K562 (cell line): ENCODE measurements around the gene CAPN2. TPM values are rescaled to one million over a fixed set of nuclear protein-coding genes. Genes with fewer than 3 reads are reported as not detected.

Experiments
- ELF2 ChIP-seq: fragments of 250-450 bp; sonication (Bioruptor Pico); IDR thresholded peaks from 2 replicates; pipeline ENCODE4 v1.5.0; 2021; ENCODE audit warnings: mild to moderate bottlenecking
- FOSL1 ChIP-seq: fragments of 200-800 bp; sonication (Bioruptor generic); conservative IDR thresholded peaks from 2 replicates; pipeline ENCODE4 v1.6.1; 2016; ENCODE audit warnings: missing genetic modification characterization, missing compliant biosample characterization
- GTF2F1 ChIP-seq: IDR thresholded peaks from 2 replicates; pipeline ENCODE4 v1.6.1; 2011; ENCODE audit warnings: low read depth, low read length, improper control_type of control experiment
- HDGF ChIP-seq: fragments of 450-650 bp; IDR thresholded peaks from 2 replicates; pipeline ENCODE4 v1.6.1; 2016
- JUND ChIP-seq, 2 experiments: IDR thresholded peaks; 2 replicates in 1 of 2; 3 replicates in 1 of 2; pipeline ENCODE4 v1.6.1; 2011; ENCODE audit warnings: borderline replicate concordance in 2 of 2, low read depth in 2 of 2, low read length in 2 of 2, improper control_type of control experiment in 1 of 2, missing biosample characterization in 1 of 2, missing genetic modification characterization in 1 of 2, missing genetic modification reagents in 1 of 2
- RHOXF2B ChIP-seq: fragments of 250-450 bp; sonication (Bioruptor Pico); conservative IDR thresholded peaks from 2 replicates; pipeline ENCODE4 v1.5.1; 2021
- RUNX1 ChIP-seq: sonication (generic); IDR thresholded peaks from 2 replicates; pipeline ENCODE4 v1.6.1; 2016; ENCODE audit warnings: antibody characterized with exemption, low read depth
- ZNF696 ChIP-seq: fragments of 250-450 bp; sonication (Bioruptor Pico); conservative IDR thresholded peaks from 2 replicates; pipeline ENCODE4 v1.4.0; 2020; ENCODE audit warnings: mild to moderate bottlenecking, moderate library complexity
- polyA plus RNA-seq, 8 experiments: library from polyadenylated mRNA; depleted of rRNA in 4 of 8; stranded (reverse) in 5 of 8; unstranded in 3 of 8; fragments of >200 nt; fragmentation: Nextera tagmentation in 2 of 8; fragmentation: Illumina TruSeq in 1 of 8; extraction: Ambion mirVana in 2 of 8; extraction: Trizol in 1 of 8; gene quantifications; 2 replicates each; pipeline versions ENCODE4 v1.2.1 to v1.2.3, GENCODE V29; 2011 to 2014; ENCODE audit warnings: inconsistent platforms in 1 of 8, missing spikeins in 1 of 8
- total RNA-seq, 7 experiments: library from RNA; depleted of rRNA in 6 of 7; stranded (reverse); fragments of >200 nt in 6 of 7; fragmentation: Illumina TruSeq in 2 of 7; extraction: Trizol in 2 of 7; gene quantifications; 2 replicates each; pipeline versions ENCODE4 v1.2.1 to v1.2.3, GENCODE V29; 2011 to 2021; ENCODE audit warnings: low replicate concordance in 1 of 7
- TF ChIP-seq, protein P1 (sequence below): sonication (generic); formaldehyde crosslinking; IDR thresholded peaks from 2 replicates; pipeline ENCODE4 v1.8.1; 2023; ENCODE audit warnings: mild to moderate bottlenecking, missing genetic modification reagents
- TF ChIP-seq, protein P2 (sequence below): fragments of 450-650 bp; formaldehyde crosslinking; IDR thresholded peaks from 2 replicates; pipeline ENCODE4 v1.4.0; 2020; ENCODE audit warnings: mild to moderate bottlenecking
- TF ChIP-seq, protein P3 (sequence below): fragments of 250-450 bp; sonication (Bioruptor Pico); IDR thresholded peaks from 2 replicates; pipeline ENCODE4 v1.8.0; 2022; ENCODE audit warnings: inconsistent platforms, mild to moderate bottlenecking, moderate library complexity, borderline replicate concordance
- TF ChIP-seq, protein P4 (sequence below): fragments of 250-450 bp; sonication (Bioruptor Pico); IDR thresholded peaks from 2 replicates; pipeline ENCODE4 v1.5.0; 2021
- TF ChIP-seq, protein P5 (sequence below), 2 experiments: fragments of 450-650 bp in 1 of 2; sonication (generic) in 1 of 2; formaldehyde crosslinking in 1 of 2; IDR thresholded peaks in 1 of 2; conservative IDR thresholded peaks in 1 of 2; 2 replicates each; pipeline versions ENCODE4 v1.6.1 to v1.8.1; 2016 to 2023; ENCODE audit warnings: mild to moderate bottlenecking in 2 of 2, moderate library complexity in 2 of 2, inconsistent platforms in 1 of 2, missing genetic modification reagents in 1 of 2

The CAPN2 gene
- total and polyA plus RNA-seq, 9 of the 15 experiments (the other 6 are each of a cell fraction or from before 2014, with no cell fraction given): 24.6 to 157 (median 101) TPM

DNA sequence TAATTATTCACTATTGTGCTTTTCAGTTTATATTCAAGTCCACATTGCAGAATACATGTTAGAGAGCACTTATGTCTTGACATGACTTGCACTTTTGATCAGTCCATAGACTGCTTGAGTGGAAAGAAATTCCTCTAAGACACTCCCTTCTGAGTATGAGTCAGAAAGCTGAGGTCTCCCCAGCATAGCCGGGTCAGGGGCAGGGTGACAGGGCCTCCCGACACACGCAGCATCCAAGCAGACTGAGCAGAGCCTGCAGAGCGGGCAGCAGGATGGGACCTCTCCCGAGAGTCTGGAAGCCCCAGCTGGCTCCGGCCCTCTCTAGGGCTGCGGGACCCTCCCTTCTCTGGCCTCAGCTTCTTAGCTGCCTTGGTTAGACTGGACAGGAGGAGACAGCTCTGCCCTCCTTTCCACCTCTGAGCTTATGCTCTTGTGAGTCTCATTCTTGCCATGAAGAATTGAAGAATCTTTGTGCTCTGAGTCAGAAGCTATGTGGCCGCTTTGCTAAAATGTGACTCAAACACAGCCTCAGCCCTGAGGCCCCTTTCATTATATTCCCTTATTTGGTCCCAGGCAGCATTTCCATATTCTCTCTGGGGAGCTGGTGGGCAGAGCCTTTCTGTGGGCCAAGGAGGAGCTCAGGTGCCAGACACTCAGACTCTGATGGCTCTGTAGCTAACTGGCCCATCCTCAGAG lies 11.2 kb upstream of the CAPN2 start (continued):
- peak; percentile 98 for TF ChIP-seq FOSL1 (tag)
- TF ChIP-seq, protein P1, sequence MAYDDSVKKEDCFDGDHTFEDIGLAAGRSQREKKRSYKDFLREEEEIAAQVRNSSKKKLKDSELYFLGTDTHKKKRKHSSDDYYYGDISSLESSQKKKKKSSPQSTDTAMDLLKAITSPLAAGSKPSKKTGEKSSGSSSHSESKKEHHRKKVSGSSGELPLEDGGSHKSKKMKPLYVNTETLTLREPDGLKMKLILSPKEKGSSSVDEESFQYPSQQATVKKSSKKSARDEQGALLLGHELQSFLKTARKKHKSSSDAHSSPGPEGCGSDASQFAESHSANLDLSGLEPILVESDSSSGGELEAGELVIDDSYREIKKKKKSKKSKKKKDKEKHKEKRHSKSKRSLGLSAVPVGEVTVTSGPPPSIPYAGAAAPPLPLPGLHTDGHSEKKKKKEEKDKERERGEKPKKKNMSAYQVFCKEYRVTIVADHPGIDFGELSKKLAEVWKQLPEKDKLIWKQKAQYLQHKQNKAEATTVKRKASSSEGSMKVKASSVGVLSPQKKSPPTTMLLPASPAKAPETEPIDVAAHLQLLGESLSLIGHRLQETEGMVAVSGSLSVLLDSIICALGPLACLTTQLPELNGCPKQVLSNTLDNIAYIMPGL: no peak
- TF ChIP-seq ELF2 (CRISPR knock-in tag): no peak
- TF ChIP-seq, protein P2, sequence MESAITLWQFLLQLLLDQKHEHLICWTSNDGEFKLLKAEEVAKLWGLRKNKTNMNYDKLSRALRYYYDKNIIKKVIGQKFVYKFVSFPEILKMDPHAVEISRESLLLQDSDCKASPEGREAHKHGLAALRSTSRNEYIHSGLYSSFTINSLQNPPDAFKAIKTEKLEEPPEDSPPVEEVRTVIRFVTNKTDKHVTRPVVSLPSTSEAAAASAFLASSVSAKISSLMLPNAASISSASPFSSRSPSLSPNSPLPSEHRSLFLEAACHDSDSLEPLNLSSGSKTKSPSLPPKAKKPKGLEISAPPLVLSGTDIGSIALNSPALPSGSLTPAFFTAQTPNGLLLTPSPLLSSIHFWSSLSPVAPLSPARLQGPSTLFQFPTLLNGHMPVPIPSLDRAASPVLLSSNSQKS (CRISPR knock-in tag): no peak
- TF ChIP-seq, protein P3, sequence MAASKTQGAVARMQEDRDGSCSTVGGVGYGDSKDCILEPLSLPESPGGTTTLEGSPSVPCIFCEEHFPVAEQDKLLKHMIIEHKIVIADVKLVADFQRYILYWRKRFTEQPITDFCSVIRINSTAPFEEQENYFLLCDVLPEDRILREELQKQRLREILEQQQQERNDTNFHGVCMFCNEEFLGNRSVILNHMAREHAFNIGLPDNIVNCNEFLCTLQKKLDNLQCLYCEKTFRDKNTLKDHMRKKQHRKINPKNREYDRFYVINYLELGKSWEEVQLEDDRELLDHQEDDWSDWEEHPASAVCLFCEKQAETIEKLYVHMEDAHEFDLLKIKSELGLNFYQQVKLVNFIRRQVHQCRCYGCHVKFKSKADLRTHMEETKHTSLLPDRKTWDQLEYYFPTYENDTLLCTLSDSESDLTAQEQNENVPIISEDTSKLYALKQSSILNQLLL: no peak
- TF ChIP-seq, protein P4, sequence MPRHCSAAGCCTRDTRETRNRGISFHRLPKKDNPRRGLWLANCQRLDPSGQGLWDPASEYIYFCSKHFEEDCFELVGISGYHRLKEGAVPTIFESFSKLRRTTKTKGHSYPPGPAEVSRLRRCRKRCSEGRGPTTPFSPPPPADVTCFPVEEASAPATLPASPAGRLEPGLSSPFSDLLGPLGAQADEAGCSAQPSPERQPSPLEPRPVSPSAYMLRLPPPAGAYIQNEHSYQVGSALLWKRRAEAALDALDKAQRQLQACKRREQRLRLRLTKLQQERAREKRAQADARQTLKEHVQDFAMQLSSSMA: no peak
- TF ChIP-seq, protein P5, sequence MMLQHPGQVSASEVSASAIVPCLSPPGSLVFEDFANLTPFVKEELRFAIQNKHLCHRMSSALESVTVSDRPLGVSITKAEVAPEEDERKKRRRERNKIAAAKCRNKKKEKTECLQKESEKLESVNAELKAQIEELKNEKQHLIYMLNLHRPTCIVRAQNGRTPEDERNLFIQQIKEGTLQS (IDR thresholded peaks at IDR 0.05): peak; percentile 93
- TF ChIP-seq, protein P5 (CRISPR knock-in tag; conservative IDR thresholded peaks at IDR 0.05): peak; percentile 76
- no peak for TF ChIP-seq ZNF696 (CRISPR knock-in tag)
- TF ChIP-seq GTF2F1: no peak
- TF ChIP-seq HDGF: no peak
- TF ChIP-seq RUNX1: no peak
- TF ChIP-seq JUND (IDR thresholded peaks at IDR 0.05; ENCODE audit: borderline replicate concordance, low read depth, low read length): peak; percentile 95
- TF ChIP-seq JUND (tag; IDR thresholded peaks at IDR 0.05; ENCODE audit: borderline replicate concordance, low read depth, low read length): peak; percentile 93; the same call in 2 of the 3 replicates
- no peak for TF ChIP-seq RHOXF2B
